ENCODE data around the gene CAPN5. TPM values are rescaled to one million over a fixed set of nuclear protein-coding genes. Genes with fewer than 3 reads are reported as not detected.

Gene CAPN5
- total and polyA plus RNA-seq, 2 of the 8 experiments (the other 6 are each of a cell fraction or from before 2014, with no cell fraction given): 21.5 to 22.4 TPM

DNA sequence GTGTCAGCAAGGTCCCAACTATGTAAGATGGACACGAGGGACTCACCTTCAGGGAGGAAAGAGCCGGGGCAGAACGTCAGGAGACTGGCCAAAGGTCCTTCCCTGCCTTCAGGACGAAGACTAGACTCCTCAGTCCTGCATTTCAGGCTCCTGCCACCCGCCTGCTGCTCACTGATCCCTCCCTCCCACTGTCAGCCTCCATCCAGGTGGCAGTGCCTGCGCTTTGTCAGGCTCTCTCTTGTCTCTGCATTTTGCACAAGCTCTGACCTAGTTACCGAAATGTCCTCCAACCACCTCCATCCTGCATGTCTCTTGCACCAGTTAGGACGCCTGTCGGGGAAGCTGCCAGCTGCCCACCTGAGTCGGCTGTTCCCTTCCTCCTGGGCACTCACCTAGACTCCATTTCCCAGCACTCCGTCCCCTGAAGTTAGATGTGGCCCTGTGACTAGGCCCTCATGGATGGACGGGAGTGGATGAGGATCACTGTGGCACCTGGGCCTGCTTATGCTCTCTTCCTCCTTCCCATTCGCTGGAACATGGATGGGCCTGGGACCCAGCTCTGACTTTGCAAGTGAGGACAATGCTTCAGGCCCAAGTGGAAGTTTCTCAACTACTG is 24.6 kb upstream of the CAPN5 start:
- H2BK12ac ChIP-seq (ENCODE audit: low read depth, low read length): no peak overlapping the region
- H3K4me1 ChIP-seq (replicated peaks in 1 of 4; ENCODE audit: control insufficient read depth in 3 of 4, insufficient read depth in 4 of 4, low read length in 3 of 4): peaks cover 0 to 12% (median 4%) of the 10 kb centered on the region in 4 experiments; a peak in 6 of 7 replicates
- no peak overlapping the region for H4K91ac ChIP-seq (replicated peaks; ENCODE audit: insufficient read length, low read length)
- TF ChIP-seq NRF1 (IDR thresholded peaks at IDR 0.05; ENCODE audit: low read depth, low read length) (no peak), GTF2F1 (IDR thresholded peaks at IDR 0.05; ENCODE audit: borderline replicate concordance, low read depth, low read length) (no peak), TAF7 (optimal IDR thresholded peaks at IDR 0.05; ENCODE audit: borderline replicate concordance, low read depth, low read length) (no peak), BCL11A (IDR thresholded peaks at IDR 0.05; ENCODE audit: low read depth in 2 of 2, low read length in 2 of 2) (no peak), JUN (IDR thresholded peaks at IDR 0.05; ENCODE audit: low read depth, low read length) (no peak), SIRT6 (IDR thresholded peaks at IDR 0.05; ENCODE audit: low read length) (no peak), CREB1 (IDR thresholded peaks at IDR 0.05) (no peak)
- H3K18ac ChIP-seq (ENCODE audit: extremely low read depth, low read length): no peak overlapping the region; the same call in 1 of the 2 replicates
- no peak overlapping the region for H3K4me2 ChIP-seq (ENCODE audit: insufficient read depth in 1 of 2, low read depth in 2 of 2, low read length in 2 of 2)
- no peak overlapping the region for H3K14ac ChIP-seq (ENCODE audit: insufficient read length)
- peak overlapping the region; percentile 68; the same call in 1 of the 2 replicates for H2AK5ac ChIP-seq (ENCODE audit: low read depth, low read length)
- H3K79me1 ChIP-seq (ENCODE audit: low read depth, low read length): no peaks in the 10 kb centered on the region
- no peak for DNase-seq (ENCODE audit: low read depth in 1 of 2, low spot score in 2 of 2)
- no peak for FAIRE-seq
- H4K20me1 ChIP-seq (replicated peaks in 1 of 2; ENCODE audit: control insufficient read depth in 1 of 2, insufficient read depth in 2 of 2, low read length in 2 of 2): no peaks in the 10 kb centered on the region
- H3K23me2 ChIP-seq (ENCODE audit: low read depth, low read length): peaks cover 4% of the 10 kb centered on the region; the same call in 1 of the 2 replicates
- no peak overlapping the region for H2BK15ac ChIP-seq (ENCODE audit: low read length)
- CTCF ChIA-PET (ENCODE audit: partially characterized antibody): interaction anchor here (1.1 to 4.0 kb wide), 6 partner anchors 49 to 320 kb away, joined by 3 to 40 read pairs (median 4); no protein-coding TSS in a partner anchor
- no peak overlapping the region for H3K9ac ChIP-seq (replicated peaks in 1 of 4; ENCODE audit: extremely low read depth in 1 of 4, low read depth in 3 of 4, low read length in 3 of 4)
- H3K27ac ChIP-seq (ENCODE audit: low read depth, low read length): no peak overlapping the region
- H3K56ac ChIP-seq (replicated peaks; ENCODE audit: insufficient read length, low read depth, low read length): no peak overlapping the region
- H2BK20ac ChIP-seq (ENCODE audit: low read length): peak overlapping the region; percentile 72; the same call in 1 of the 2 replicates
- 81% methylated on average over 13 of the region's 13 CpGs; no CpG with 5 or more reads in 1 of the 2 experiments for WGBS, 2 experiments (ENCODE audit: extremely low coverage in 1 of 2, insufficient coverage in 1 of 2, insufficient read length in 1 of 2, insufficient replicate concordance in 2 of 2, low coverage in 1 of 2, low lambda C conversion rate in 2 of 2, missing lambda C conversion rate in 1 of 2)
- peaks cover 0 to 6% (median 0%) of the 10 kb centered on the region in 4 experiments; a peak in 1 of 8 replicates for H3K36me3 ChIP-seq (ENCODE audit: control insufficient read depth in 2 of 4, insufficient read depth in 4 of 4, low read length in 3 of 4)
- no peaks in the 10 kb centered on the region for H3K79me2 ChIP-seq (ENCODE audit: control insufficient read depth in 1 of 2, insufficient read depth in 2 of 2, low read length in 2 of 2)
- H3K27me3 ChIP-seq (replicated peaks in 1 of 4; ENCODE audit: control insufficient read depth in 3 of 4, extremely low read depth in 1 of 4, insufficient read depth in 3 of 4, low read length in 3 of 4): peaks cover 14 to 35% (median 32%) of the 10 kb centered on the region in 4 experiments
- H4K8ac ChIP-seq (ENCODE audit: extremely low read depth, insufficient read depth, low read length): no peak overlapping the region
- POLR2A ChIA-PET (ENCODE audit: partially characterized antibody): no interaction called here
- H3K9me3 ChIP-seq (ENCODE audit: insufficient read depth in 2 of 2, low read depth in 1 of 2, low read length in 1 of 2): peaks cover 0 to 8% of the 10 kb centered on the region in 2 experiments; a peak in 2 of 4 replicates
- H3K23ac ChIP-seq (ENCODE audit: insufficient read length): no peak overlapping the region
- no peak overlapping the region for H2BK5ac ChIP-seq (ENCODE audit: low read depth, low read length)
- H4K5ac ChIP-seq (ENCODE audit: insufficient read length, low read depth, low read length): no peak overlapping the region
- no peak overlapping the region for H2AFZ ChIP-seq (ENCODE audit: low read length)
- no peak overlapping the region for H3K4ac ChIP-seq (replicated peaks; ENCODE audit: insufficient read length, low read depth, low read length)
- H3K4me3 ChIP-seq (ENCODE audit: extremely low read depth in 1 of 4, insufficient read depth in 2 of 4, low read depth in 3 of 4, low read length in 4 of 4): no peak overlapping the region
- no peak overlapping the region for H2BK120ac ChIP-seq (replicated peaks; ENCODE audit: low read depth, low read length)
